Activated CD8-positive, alpha-beta memory T cell treated with anti-CD3 and anti-CD28 coated beads, Interleukin-2, amount 50 U/mL, for 4 hours (primary cell): Measurements from ENCODE around the gene CDK15.
"Not testable (repeated sequence)": the region's sequence is repeated elsewhere in the genome, so short reads cannot be mapped to it uniquely, and the experiment has no call there.

Experiments used
- DNase-seq: peaks from one replicate; pipeline ENCODE4 v3.0.0-alpha.2; 2020

Gene CDK15

DNA sequence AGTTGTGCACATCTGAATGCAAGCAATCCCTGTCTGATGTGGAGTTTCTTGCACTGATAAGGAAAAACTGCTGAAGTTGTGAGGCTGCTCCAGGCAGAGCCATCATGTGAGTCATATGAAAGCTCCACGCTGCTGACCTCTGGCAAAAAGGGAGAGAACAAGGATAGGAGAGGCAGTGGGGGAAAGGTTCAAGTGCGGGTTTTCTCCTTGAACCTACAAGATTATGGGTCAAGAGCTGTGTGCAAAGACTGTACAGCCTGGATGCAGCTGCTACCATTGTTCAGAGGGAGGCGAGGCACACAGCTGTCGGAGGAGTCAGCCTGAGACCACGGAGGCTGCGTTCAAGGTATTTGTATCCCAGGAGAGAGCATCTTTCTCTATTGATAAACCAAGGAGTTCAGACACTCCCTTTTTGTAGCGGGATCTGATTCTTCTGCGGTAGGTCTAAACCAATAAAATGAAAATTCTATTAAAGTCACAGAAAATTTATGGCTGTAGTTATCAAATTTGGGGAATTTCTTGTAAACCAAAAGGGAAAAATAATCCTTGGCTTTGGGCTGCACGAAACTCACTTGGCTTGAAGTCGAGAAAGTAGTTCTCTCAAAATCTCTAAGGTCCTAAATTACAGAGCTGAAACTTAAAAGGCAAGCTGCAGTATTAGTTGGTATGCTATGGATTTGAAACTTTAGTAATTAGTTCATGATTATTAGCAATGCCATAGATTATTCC is at the start of gene CDK15:
Gene CDK15, plus strand, starts transcription at position 96 of the 729 bp plus-strand sequence. Its CDS starts 128 bp downstream, at position 224.
- no peak for DNase-seq

DNA sequence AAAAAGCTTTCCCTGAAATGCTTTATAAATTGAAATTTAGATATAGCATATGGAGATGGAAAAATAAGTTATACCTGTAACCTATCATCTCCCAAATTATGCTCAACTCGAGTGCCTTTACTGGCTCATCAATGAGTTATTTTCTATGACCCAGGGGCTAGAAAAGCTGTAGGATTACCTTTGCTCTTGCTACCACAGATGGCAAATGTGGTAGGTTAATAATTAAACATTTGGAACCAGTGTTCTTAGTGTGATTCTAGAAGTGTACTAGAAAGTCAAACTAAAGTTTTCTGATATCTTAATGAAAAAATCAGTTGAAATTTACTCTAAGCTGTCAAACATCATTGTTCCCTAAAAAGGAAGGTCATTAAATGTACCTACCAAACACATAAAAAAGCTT is 48.1 kb upstream of the CDK15 start:
- DNase-seq = no peak

DNA sequence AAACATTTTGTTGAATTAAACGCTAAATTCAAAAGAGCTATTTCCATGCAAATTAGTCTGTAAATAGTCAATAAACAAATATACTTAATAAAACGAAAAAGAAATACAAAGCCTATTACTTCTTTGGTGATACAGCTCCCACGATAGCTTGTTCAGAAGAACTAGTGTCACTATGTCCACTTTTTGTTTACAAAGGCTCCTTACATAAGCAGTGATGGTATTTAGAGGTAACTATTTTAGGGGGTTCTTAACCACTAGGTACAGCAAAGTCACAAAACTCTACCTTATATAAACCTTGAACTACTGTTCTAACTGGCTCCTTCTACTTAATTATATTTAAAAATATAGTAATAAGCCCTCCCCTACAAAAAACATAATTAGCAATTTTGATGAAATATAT is 47.5 kb upstream of the CDK15 start:
- DNase-seq = no peak

- no peak for DNase-seq
Measured at GRCh38 chr2:201759567-201759966, 46.8 kb upstream of the CDK15 start.

- DNase-seq = no peak
Measured at GRCh38 chr2:201761101-201761500, 45.2 kb upstream of the CDK15 start.

GRCh38 chr2:201764469-201764868 is 41.9 kb upstream of the CDK15 start:
- not testable (repeated sequence) for DNase-seq

DNA sequence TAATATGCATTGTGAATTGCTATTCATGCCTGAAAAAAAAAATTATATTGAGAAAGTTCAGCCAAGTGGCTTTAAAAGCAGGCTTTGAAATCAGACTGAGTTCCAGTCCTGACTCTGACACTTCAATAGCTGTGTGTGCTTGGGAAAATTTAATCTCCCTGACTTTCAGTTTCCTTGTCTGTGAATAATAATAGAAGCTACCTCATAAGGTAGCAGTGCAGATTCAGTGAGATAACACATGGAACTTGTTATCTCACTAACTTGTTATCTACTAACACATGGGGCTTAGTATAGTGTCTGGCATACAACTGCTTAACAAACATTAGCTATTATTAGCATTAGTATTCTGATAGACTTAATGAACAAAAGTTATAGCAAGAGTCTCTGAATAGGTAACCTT is 40.5 kb upstream of the CDK15 start:
- no peak for DNase-seq

DNA sequence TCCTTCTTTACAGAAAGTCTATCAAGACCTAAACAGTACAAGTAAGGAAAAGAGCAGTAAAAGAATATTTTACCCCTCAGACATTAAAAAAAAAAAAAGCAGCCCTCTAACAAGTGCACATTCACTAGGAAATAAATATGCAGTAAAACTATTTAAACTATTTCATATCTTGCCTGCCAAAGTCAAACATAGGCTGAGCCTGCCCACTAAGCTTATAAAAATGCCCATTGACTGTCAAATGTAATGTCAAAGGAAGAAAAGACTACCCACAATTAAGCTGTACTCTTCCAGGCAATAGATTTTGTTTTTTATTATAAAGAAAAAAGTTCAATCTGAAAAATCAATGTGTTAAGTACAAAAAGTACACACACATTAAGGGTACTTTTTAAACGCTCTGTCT is 37.4 kb upstream of the CDK15 start:
- no peak for DNase-seq

DNA sequence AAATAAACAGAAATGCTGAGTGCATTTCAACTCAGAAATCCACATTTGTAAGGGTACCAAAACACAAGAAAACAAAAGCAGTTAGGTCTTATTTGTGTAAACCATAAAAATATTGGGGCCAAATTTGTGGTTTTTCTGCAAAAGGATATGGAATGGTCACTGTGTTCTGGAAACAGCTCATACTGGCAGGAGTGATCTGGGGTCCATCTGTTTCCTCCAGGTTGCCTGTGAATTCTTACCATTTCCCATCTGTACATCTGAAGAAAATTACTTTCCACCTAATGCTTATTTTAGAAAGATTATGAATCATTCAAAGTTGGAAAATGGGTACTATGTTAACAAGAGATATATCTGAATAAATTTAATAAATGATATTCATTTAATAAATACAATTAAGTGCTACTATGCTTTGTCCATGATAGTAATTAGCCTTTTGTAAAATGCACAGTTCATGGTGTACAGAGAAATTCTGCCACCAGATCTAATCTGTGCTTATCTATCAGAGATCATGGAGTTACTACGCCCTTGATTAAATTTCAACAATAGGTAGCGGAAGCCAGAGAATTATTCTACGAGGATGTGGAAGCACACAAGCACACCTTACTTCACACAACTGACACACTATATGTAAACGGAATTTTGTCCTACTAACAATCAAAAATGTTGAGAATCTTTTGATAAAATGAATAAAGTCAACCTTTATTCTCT is 36.5 kb upstream of the CDK15 start:
- DNase-seq = no peak

GRCh38 chr2:201773990-201774389 is 32.3 kb upstream of the CDK15 start:
- DNase-seq = no peak

DNA sequence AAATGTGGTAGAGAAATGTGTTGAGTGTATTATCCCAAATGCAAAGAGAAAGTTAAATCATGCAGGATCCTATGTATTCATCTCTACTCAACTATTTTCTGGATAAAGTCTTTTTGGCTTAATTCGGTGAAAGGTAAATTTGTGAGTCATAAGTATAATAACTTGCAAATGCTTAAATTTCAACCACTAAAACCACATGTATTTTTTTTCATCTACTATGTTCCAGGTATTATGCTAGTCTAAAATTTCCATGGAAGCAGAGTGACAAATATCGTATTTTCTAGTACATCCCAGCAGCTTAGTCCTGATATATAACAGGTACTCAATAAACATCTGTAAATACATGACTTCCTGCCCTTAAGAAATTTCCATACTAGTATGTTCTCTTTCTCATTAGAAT is 31.8 kb upstream of the CDK15 start:
- DNase-seq = no peak

- DNase-seq = no peak
Measured at GRCh38 chr2:201775326-201775725, 31.0 kb upstream of the CDK15 start.

DNA sequence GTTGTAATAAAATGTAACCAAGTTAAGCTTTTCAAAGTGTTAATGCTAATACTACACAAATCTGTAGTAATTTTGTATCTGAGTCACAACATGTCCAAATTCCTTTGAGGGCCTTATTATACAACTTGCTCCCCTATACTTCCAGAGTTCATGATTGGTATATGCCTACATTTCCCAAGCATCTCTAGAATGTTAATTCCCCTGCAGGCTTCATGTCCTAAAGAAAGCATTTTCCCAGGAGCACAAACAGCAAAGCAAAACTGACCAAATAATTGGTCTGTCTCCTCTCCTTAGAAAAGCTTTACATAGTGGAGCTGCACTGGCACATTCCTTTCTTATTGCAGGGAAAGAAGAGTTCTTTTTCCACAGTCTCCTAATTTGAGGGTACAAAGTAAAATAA is 29.3 kb upstream of the CDK15 start:
- no peak for DNase-seq

DNA sequence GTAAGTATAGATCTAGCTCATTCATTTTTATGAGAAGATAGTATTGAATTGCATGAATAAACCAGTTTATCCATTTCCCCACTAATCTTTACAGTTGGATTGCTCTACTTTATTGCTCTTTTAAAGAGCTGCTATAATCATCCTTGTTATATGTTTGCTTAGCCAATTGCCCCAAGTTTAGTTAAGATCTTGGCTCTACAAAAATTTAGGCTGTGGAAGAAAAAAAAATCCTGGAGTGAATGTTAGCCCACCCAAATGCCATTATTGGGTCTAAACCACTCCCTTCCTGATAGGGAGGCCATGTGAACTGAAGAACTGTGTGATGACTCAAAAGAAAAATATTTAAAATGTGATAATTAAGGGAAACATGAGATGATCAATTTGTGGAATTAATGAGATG is 28.5 kb upstream of the CDK15 start:
- no peak for DNase-seq

DNA sequence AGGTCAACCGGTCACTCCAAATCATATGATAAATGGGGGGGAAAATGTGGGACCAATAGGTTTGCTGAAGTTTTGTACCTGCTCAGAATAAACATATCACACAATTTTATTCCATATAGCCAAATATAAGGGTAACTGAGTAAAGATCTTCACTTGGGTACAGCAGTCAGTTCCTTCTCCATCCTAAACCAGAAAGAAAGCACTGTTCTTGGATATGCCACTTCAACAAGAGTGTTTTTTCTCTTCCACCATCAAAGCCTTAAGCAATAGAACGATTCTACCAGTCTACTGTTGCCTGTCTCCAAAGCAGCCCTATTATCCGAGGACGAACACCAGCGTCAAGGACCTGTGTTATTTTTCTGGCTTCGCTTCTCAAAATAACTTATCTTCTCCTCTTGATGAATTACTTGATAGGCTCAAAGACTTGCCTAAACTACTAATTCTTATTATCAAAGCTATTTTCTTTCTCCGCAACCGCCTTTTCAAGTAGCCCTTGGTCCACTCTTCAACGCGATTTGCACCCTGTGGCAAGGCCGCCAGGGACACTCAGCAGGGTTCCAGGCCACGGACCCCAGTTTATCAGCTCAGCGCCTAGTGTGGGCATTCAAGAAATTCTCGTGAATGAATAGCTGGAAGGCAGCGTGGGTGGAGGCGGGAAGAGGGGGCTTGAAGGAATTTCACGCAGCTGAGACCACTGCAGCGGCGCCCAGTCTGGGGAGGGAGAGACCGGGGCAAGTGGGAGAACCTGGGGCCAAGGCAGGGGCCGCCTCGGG is 26.2 kb upstream of the CDK15 start:
- DNase-seq = no peak

DNA sequence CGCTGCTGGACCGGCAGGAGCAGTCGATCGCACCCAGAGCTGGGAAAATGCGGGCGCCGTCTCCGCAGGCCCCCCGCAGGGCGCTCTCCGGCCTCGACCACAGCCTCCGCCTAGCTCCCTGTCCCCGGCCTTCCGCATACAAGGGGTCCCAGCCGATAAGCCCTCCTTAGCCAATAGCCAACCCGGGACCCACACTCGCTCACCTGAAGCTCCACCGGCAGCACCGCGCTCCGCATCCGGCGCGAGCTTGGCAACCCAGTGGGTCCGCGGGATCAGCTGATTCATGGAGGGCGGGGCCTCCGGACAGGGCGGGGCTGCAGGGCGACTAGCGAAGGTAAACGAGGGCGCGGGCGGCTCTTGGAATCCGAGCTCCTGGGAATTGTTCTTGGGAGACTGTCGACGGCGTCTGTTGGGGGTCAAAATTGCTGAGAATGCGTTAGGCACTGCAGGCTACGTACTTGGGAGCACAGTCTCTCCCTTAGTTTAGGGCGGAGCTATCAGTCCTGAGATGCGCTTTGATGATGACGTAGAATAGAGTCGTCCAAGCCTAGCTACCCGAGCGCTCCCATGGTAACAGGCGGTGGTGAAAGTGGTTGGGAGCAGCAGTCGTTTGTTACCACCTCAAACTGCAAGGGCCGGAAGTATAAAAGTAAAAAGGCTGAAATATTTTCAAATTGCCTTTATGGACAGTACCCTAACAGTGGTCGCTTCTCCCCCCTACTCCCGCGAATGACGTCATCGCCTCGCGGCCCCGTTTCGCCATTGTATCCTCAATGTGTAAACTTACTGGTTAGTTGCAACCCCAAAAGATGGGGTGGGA is 25.5 kb upstream of the CDK15 start, which contains the start of gene ALS2:
Gene ALS2, minus strand, starts transcription at position 260 of the 820 bp plus-strand sequence. CDS start 12,048 bp downstream, outside the sequence.
- peak; percentile 95 for DNase-seq

DNA sequence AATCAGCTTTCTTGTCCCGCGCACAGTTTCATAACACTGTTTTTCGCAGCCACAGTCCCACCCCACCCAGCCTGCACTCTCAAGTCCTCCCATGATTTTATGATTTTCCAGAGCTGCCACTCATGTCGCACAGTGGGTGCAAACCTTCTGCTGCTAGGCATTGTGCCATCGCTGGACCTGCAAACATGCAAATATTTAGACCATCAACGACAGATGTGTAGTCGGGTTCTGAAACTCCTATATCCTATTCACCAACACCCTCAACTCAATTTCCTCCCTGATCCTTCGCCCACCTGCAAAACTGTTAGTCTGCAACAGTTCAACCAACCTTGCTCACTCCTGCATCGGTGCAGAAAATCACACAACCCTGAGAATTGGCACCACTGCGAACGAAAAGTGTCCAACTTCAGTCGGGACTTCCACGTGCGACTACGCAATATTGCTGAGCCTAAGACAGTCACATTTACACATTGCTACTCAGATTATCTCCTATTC is 24.7 kb upstream of the CDK15 start:
- DNase-seq = no peak

GRCh38 chr2:201784563-201784962 is 21.8 kb upstream of the CDK15 start:
- DNase-seq = no peak

DNA sequence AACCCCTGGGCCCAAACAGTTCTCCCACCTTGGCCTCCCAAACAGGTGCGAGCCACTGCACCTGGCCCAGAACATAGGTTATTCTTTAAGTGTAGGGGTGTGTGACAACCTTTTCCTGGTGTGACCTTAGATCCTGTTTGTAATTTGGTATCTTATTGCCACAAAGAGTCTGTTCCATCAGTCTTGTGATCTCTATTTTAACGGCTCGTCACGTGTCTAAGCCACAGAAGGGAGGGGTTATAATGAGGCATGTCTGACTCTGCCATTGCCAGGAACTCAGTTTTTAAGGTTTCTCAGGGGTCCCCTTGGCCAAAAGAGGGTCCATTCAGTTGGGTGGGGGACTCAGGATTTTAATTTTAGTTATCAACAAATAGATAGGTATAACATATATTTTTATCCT is 21.2 kb upstream of the CDK15 start:
- no peak for DNase-seq

DNA sequence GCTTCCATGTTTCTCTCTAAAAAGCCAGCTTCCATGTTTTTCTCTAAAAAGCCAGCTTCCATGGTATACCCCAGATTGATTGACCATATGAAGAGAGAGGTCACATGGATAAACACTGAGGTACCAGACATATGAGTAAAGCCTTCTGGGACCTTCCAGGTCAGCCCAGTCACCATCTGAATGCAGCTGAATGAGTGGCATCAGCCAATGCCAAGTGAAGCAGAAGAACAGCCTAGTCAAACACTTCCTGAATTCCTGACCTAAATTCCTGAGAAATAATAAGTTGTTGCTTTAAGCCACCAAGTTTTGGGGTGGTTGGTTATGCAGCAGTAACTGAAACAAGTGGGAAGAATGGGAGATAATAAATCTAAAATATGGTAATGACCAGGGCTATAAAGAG is 19.9 kb upstream of the CDK15 start:
- DNase-seq = no peak

DNA sequence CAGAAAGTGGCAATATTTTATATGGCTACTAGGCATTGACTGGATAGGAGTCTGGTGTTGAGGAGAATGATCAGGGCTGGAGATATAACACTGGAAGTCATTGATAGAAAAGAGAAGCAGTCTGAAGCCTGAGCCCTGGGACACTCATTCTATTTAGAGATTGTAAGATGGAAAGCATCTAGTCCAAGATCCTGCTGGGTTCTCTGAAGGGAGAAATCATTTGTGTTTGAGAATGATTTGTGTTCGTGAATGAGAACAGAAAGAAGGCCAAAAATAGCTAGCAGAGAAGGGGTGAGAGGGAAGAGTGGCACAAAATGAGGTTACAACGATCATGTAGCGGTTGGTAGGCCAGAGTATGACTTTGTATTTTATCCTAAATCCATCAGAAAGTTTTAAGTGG is 18.0 kb upstream of the CDK15 start:
- DNase-seq = no peak

GRCh38 chr2:201789395-201789794 is 16.9 kb upstream of the CDK15 start:
- DNase-seq = no peak

- no peak for DNase-seq
Measured at GRCh38 chr2:201790291-201790690, 16.0 kb upstream of the CDK15 start.
